NCI-H128 (cell line): ENCODE results near the gene TP73.
"Not testable (repeated sequence)": the region's sequence is repeated elsewhere in the genome, so short reads cannot be mapped to it uniquely, and the experiment has no call there.

ENCODE experiments used
- DNase-seq: peaks from one replicate; lab custom pipeline; 2025; ENCODE audit not compliant: unreplicated experiment; lab: John Stamatoyannopoulos, UW

TP73 gene

DNA sequence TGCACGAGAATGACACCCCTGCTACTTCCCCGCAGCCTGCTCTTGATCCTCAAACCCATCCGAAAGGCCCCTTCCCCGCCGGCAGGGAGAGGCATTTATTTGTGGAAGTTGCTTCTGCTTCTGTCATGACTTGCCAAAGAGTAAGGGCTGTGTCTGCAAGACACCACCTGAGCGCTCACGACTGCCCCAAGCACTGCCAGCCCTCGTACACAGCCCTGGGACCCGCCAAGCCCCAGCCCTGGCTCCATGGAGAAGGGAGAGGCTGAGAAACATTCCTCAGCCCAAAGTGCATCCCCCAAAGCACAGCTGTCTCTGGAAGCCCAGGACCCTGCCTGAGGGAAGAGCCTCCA lies 33.8 kb upstream of the TP73 start:
- DNase-seq, result no peak

DNA sequence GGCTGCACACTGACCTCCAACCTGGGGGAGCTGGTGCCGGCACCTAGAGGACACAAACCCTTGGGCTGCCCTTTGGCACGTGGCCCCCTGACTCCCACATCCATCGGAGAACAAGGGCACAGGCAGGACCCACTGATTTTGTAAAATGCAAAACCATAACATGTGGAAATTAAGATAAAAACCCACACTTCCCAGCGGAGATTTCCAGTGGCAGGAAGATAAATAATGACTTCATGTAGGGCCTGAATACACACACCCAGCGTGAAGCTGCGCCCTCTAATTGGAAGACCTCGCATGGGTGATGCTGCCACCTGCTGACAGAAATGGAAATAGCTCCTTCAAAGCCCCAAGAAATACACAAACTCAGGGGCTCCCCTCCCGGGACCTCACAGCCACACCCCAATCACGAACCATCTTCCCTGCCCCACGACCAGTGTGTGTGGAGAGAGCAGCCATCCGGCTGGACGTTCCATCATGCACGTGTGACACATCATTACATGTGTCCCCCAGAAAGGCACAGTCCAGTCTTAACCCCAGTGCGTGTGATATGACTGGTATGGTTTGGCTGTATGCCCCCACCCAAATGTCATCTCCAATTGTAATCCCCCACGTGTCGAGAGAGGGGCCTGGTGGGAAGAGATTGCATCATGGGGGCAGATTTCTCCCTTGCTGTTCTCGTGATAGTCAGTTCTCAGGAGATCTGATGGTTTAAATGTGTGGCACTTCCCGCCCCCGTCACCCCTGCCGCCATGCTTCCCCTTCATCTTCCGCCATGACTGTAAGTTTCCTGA lies 33.2 kb upstream of the TP73 start:
- DNase-seq, result peak; percentile 74

DNA sequence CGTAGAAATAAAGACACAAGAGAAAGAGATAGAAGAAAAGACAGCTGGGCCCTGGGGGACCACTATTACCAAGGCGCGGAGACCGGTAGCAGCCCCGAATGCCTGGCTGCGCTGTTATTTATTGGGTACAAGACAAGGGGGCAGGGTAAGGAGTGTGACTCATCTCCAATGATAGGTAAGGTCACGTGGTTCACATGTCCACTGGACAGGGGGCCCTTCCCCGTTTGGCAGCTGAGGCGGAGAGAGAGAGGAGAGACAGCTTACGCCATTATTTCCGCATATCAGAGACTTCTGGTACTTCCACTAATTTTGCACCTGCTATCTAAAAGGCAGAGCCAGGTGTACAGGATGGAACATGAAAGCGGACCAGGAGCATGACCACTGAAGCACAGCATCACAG lies 31.6 kb upstream of the TP73 start:
- no peak for DNase-seq

DNA sequence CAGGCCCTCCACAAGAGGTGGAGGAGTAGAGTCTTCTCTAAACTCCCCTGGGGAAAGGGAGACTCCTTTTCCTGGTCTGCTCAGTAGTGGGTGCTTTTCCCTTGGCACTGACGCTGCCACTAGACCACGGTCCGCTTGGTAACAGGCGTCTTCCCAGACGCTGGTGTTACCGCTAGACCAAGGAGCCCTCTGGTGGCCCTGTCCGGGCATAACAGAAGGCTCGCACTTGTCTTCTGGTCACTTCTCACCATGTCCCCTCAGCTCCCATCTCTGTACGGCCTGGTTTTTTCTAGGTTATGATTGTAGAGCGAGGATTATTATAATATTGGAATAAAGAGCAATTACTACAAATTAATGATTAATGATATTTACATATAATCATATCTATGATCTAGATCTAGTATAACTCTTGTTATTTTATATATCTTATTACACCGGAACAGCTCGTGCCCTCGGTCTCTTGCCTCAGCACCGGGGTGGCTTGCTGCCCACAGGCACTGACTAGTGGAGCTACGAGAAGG lies 31.1 kb upstream of the TP73 start:
- not testable (repeated sequence) for DNase-seq

DNA sequence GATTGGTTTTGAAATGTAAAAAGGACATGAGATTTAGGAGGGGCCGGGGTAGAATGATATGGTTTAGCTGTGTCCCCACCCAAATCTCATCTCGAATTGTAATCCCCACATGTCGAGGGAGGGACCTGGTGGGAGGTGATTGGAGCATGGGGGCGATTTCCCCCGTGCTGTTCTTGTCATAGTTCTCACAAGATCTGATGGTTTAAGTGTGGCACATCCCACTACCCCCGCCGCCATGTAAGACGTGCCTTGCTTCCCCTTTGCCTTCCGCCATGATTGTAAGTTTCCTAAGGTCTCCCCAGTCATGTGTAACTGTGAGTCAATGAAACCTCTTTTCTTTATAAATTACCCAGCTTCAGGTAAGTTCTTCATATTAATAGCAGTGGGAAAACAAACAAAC lies 30.2 kb upstream of the TP73 start:
- DNase-seq, result not testable (repeated sequence)

- DNase-seq, result no peak
Observed at GRCh38 chr1:3623441-3624199, 28.7 kb upstream of the TP73 start.

- DNase-seq, result peak; percentile 99
Observed at GRCh38 chr1:3624200-3625136, 27.8 kb upstream of the TP73 start, which contains the start of gene TPRG1L. Gene TPRG1L, plus strand, starts transcription at chr1:3625015. Its CDS starts 58 bp downstream, at chr1:3625073.

GRCh38 chr1:3625151-3625907 lies 27.0 kb upstream of the TP73 start:
- DNase-seq, result peak; percentile 10

DNA sequence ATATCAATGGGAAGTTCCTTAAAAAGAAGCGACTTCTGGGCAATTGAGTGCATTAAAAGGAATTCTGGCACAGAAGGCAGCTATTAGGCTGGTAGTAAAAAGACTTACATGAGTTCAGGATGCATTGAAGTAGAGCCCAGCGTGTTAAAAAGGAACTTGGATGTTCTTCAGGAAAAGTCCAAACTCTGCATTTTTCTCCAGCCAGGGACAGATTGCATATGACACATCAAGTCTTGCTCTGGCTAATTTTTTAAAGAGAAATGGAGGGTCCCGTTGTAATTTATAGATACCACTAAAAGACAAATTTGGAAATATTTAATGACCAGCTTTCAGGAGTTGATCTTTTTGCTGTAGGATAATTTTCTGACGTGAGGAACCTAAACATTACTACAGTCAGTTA lies 26.3 kb upstream of the TP73 start:
- no peak for DNase-seq

- DNase-seq, result no peak
Observed at GRCh38 chr1:3627515-3628253, 24.6 kb upstream of the TP73 start.

DNA sequence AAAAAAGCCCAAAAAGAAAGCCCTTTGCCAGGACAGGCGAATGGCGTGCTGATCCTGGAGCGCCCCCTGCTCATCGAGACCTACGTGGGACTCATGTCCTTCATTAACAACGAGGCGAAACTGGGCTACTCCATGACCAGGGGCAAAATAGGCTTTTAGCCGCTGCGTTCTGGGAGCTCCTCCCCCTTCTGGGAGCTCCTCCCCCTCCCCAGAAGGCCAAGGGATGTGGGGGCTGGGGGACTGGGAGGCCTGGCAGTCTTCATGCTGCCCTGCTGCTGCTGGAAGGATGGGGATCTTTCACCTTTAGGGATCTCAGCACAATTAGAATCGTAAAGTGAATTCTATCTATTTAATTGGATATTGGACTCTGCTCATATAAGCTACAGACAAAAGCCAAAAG lies 23.9 kb upstream of the TP73 start:
- no peak for DNase-seq

GRCh38 chr1:3629561-3630160 lies 22.7 kb upstream of the TP73 start:
- DNase-seq, result no peak

- no peak for DNase-seq
Observed at GRCh38 chr1:3630161-3630611, 22.1 kb upstream of the TP73 start.

- DNase-seq, result no peak
Observed at GRCh38 chr1:3630914-3631313, 21.4 kb upstream of the TP73 start.

- DNase-seq, result no peak
Observed at GRCh38 chr1:3631320-3632260, 20.7 kb upstream of the TP73 start.

DNA sequence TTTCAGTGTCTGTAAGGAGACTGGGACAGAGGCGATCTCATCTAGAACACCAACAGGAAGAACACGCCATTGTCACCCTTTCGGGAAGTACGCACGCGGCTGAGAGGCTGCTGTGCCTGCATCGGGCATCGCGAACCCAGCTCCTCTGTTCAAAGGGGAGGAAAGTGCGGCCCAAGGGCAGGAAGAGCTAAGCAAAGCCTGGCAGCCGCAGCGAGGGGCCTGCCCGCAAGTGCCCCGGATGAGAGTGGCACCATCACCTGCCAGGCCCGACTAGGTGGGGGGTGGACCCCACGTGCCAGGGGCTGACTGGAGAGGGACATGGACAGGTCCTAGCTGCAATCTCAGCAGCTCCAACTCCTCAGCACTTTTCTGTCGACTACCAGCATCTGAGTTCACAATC lies 20.0 kb upstream of the TP73 start:
- DNase-seq, result no peak

GRCh38 chr1:3632716-3633343 lies 19.5 kb upstream of the TP73 start:
- DNase-seq, result no peak
